GM21447 (cell line): Measurements from ENCODE around the gene PLPP3.

Source experiments
- ATAC-seq: cut with Tn5 transposase; IDR thresholded peaks from one replicate; pipeline ENCODE4 v1.9.1; 2021; ENCODE audit not compliant: unreplicated experiment

The PLPP3 gene

DNA sequence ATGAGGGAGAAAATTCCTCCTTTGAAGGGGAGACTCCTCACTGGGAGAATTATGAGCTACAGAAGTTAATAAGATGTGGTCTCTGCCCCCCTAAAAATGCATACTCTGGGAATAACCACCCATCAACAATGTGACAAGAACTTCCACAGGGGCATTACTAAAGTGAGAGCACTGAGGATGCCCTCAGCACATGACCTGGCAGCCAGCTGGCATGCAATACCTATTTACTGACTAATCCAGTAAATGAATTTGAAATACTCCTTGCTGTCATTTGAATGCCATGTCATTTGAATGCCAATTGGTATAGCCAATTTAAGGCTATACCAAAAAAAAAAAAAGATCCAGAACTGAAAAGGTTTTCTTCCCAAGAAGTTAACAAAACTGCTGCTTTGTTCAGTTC, 30.8 kb downstream of the PLPP3 start:
- no peak for ATAC-seq

DNA sequence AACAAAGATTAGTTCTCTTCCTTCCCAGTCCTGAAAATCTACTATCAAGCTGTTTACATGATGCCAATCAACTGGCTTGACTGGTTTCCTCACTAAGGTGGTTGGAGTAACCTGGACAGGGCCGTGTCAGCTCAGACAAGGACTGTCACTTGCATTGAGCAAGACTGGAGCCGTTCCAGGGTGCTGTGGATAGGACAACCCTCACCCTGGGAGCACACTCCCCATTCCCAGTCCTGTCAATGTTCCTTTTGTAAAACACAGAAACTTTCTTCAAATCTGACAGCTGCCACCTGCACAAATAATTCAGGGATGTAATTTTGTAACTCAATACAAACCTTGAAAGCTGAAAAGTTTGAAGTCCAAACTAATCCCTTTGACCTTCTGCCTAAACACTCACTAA, 31.4 kb downstream of the PLPP3 start:
- no peak for ATAC-seq

DNA sequence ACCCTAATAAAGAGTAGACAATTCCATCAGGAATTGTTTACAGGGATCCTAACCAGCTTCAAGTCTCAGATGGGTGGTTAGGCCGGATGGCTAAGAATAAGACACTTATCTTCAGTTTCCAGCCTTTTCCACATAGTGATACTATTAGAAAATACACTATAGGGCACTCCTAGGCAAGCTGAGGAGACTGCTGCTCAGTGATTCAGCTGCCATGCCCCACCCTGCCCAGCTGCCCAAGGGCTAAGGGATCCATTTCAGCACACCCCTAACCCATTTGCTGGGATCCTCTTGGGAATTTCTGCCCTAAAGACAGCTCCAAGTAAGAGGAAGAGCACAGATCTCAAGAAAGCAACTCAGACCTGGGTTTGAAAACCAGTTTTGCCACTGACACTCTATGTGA, 31.9 kb downstream of the PLPP3 start:
- ATAC-seq = no peak

DNA sequence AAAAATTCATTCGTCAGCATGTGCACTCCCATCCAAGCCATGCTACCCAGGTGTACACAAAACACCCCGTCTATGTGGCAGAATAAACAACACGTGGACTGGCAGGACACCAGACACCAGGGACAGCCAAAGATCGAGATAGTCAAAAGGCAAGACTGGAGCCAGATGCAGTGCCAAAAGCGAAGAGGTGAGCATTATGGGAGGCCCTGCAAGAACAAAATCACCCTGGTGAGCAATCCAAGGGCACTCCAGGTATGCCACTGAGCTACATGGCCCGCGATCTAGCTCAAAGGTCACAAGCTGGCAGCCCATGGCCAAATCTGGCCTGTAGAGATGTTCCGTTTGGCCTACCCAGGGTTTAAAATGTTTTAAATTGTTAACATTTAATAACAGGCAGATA, 33.7 kb downstream of the PLPP3 start:
- no peak for ATAC-seq

DNA sequence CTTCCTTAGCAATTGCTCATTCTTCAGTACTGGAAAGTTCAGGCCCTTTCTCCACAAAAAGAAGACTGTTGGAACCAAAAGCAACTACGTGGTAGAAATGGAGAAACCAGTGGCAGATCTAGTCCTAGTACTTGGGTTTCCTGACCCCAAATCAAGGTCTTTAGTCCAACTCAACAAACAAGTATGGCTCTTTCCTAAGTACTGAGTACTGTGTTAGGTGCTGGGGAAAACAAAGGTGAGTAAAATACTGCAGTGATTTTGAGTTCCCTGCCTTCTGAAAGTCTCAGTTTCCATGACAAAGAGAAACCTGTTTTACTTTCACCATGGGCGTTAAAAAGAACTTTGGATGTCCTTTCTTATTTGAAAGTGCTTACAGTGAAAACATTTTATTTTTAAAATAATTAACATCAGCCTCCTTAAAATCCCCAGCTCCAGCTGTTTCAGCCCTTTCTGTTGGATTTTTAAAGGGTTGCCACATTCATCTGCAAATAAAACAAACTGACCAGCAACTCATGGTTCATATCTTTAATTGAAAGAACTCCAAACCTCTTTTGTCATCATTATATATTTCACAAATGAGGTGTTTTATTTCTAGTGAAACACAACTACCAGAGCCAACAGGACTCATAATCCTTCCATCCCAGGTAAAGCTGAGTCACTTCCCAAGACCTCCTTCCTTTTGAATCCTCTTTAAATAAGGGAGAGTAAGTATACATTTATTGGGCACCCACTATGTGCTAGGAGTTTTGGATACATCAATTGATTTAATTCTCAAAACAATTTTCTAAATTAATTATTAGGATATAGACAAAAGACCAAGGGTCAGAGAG, 35.4 kb downstream of the PLPP3 start:
- no peak for ATAC-seq

DNA sequence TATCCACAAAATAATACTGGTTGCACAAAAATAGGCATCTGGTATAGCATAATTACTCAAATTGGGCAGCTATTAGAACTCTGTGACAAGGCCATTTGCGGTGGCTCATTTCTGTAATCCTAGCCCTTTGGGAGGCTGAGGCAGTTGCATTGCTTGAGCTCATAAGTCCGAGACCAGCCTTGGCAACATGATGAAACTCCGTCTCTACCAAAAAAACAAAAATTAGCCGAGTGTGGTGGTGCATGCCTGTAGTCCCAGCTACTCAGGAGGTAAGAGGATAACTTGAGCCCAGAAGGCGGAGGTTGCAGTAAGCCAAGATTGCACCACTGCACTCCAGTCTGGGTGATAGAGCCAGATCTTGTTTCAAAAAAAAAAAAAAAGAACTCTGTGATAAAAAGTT, 36.7 kb downstream of the PLPP3 start:
- no peak for ATAC-seq

DNA sequence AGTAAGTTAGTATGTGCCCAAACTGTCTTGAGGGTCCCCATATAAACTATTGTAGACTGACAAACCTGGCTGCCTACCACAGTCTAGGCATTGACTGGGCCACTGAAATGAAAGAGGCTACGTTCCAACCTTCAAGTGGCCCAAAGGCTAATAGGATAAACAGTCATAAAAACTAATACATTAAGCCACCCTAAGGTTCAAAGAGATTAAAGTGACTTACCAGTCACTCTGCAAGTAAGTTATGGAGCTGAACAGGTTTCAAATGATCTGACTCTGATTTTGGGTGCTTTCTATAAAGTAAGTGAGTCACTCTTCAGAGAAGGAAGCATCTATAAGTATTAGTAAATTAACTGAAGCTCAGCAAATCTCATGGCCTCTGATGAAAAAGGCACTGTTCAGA, 38.0 kb downstream of the PLPP3 start:
- ATAC-seq = no peak

DNA sequence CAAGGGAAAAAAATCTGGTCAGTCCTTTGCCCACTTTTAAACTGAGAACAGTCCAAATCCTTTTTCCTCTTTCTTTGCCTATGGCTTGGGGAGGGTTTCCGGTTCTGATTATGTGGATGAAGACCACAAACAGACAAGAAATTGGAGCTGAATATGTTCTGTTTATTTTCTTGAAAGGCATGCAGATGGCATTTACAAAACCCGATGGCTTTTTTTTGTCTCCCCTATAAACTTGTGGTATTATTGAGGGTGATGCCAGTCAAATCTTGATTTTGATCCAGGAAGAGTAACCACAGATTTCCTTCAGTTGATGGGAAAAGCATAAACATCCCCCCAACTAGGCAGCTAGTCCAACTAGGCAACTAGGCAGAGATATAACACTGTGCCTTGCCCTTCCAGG, 38.9 kb downstream of the PLPP3 start:
- no peak for ATAC-seq

DNA sequence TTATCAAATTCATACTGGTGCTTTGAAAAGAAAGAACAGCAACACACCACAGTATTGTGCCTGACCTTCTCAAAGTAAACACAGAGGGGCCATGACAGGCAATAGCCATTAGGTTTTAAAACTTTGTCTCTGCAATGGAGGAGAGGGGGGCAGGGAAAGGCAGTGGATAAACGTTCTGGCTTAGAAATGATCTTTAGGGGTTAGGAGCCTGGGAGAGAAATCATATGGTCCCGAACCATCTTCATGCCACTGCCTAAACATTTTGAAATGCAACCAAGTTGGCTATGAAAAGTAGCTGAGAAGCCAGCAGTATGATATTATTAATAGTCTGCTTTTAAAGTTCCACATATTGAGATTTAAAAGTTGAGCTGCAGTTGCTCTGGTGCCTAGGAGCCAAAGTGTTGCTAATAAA, 39.8 kb downstream of the PLPP3 start:
- no peak for ATAC-seq

DNA sequence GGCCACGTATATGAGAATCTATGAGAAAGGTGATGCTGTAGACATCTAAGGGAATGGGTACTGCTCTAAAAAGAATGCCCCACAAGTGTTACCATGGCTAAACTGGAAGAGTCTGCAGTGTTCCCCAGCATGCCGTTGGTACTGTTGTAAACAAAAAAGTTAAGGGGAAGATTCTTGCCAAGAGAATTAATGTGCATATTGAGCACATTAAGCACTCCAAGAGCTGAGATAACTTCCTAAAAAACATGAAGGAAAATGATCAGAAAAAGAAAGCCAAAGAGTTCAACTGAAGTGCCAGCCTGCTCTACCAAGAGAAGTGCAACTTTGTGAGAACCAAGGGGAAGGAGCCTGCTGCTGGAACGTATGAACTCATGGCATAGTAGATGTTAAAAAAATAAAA, 40.8 kb downstream of the PLPP3 start:
- ATAC-seq = no peak

DNA sequence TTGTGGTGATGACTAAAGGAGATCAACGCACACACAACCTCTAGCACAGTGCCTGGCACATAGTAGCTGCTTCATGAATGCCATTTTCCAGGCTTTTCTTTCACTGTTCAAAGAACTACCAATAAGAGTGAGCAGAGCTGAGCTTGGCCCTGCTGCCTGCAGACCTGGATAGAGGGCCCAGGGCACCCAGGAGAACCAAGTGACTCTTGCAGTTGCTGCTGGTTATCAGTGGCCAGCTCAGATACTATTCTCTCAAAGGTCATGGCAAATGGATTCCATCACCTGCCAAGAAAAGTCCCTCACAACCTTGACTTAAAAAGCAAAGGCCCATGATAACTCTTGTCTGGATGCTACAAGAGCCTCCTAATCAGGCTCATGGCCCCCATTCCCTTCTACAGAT, 41.7 kb downstream of the PLPP3 start:
- no peak for ATAC-seq

DNA sequence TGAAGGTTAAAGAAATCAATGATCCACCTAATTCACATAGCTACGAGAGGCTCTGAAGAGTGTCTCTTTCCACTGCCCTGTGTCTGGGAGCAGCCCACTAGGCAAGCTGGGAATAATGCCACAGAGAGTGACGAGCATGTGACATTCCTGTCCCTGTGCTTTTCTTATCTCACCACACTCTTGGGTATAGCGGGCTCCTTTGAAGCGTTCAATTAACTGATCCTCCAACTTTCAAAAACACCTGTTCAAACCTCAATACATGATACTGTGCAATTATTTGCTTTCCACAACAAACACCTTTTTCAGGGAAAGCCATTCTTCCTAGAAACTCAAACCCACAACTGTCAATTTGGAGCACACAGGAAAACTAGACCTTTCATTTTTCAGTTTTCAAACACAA, 43.4 kb downstream of the PLPP3 start:
- ATAC-seq = no peak

DNA sequence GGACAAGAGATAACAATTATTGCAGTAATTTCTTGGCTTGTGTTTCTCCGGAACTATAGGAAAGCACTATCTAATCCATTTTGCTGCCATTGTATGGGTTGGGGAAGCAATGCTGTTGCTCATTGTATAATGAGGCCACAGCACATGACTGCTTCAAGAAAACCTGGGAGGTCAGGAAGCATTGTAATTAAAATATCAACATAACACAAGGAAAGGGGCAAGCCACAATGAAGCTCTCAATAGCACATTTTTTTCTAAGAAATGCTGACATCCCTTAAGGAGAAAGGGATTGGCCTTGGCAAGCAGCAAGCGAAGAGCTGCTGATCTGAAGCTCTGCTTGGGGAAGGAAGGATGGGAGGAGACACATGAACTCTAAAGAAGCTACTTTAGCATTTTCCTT, 44.0 kb downstream of the PLPP3 start:
- ATAC-seq = no peak

DNA sequence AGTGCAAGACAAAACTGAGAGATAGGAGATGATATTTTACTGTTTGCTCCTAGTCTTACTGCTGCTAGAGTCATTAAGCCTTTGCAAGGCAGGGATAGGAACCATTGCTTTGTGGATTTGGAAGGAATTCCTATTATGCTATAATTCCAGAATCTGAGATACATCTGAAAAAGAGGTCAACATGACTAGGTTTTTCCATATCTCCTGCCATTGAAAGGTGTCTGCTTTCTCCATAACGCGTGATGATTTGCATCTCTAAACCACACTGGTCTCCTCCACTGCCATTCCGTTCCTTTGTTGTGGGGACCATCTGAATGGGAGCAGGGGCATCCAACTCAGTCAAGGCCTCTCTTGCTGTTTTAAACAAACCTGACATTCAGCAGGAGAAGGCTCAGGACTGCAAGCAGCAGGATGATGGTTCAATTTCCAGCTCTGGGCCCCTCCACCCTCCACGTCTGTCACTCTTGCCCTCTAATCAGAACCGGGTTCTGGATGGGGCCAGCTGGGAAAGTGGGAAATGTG, 45.2 kb downstream of the PLPP3 start:
- no peak for ATAC-seq

DNA sequence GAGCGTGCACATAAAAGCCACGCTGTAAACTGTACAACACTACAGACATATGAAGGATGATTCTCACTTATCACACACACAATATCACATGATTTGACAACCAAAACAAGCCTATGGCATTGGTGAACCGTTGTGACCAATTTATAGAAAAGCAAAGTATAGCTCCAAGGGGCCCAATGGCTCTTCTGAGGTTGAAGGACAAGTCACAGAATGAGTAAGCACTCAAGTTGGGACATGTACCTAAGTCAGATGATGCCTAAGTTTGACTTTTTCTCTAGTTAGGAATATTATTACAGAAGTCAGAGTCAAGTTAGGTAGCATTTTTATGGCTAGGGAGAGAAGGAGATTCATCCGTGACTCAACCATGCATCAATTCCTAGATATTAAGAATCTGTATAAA, 45.7 kb downstream of the PLPP3 start:
- no peak for ATAC-seq

DNA sequence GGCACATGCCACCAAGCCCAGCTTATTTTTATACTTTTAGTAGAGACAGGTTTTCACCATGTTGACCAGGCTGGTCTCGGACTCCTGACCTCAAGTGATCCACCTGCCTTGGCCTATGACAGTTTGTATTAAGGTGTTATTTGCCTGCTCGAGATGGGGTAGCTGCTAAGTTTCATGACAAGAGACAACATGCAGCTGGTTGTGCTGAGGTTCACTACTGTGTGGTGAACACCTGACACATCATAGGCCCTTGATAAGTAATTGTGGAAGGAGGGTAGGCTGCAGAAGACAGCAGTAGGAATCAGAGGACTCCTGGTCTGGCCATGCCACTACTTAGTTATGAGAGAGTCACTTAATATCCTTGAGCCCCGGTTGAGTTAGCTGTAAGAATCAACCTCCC, 46.2 kb downstream of the PLPP3 start:
- no peak for ATAC-seq

DNA sequence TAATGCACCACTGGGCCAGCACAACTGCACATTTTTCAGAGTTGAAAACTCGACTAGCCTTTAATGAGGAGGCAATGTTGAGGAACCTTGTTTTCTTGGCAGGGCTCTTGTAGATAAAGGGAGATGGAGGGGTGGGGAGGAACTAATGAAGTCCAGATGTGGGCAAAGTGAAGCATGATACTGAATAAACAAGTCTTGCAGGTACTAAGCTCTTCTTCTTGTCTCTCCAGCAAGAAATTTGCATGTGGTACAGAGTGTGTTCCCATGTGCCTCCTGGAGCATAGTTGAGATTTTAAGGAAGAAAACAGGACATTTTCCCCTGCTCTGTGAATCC, 47.0 kb downstream of the PLPP3 start:
- no peak for ATAC-seq

DNA sequence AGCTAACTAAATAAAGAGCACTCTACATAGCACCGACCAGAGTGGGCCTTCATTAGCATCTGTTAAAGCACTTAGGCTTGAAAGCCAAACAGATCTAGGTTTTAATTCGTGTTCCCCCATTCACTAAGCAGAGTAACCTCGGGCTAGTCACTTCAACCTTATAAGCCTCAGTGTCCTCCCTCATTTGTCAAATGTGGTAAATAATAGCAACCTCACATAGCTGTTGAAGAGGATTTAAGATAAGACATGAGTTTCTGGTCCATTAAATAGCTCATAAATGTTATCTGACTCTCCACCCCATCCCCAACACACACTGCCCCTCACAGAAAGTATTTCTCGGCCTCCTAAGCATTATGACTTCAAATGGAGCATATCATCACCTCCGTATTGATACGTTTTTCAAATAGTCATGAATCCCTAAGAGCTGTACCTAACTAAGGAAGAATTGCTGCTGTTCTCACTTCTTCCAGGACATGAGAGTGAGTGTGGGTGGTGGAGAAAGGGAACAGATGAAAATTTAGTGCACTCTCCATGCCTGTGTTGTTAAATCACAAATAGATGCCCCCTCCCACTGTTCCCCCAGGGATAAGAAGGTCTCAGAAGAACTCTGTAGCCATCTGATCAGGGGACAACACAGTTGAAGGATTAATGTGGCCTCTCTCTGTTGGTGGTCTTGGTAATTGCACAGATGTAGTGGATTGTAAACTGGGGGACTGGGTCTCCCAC, 47.6 kb downstream of the PLPP3 start:
- ATAC-seq = no peak

DNA sequence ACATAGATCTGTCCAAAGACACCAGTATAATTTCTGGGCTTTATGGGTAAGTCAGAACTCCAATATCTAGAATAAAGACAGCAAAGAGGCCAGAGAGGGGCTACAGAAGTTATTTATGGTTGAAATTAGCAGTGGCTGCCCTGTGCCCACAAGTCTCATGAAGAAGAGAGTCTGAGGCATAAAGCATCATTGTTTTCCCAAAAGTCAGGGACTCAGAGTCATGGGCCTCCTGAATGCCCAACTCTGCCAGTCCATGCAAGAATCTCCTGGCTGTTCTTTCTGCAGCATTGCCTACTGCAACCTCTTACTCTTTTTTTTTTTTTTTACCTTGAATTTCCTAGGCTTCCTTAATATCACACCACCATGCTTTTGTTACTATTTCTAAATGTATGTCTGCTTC, 49.6 kb downstream of the PLPP3 start:
- no peak for ATAC-seq

DNA sequence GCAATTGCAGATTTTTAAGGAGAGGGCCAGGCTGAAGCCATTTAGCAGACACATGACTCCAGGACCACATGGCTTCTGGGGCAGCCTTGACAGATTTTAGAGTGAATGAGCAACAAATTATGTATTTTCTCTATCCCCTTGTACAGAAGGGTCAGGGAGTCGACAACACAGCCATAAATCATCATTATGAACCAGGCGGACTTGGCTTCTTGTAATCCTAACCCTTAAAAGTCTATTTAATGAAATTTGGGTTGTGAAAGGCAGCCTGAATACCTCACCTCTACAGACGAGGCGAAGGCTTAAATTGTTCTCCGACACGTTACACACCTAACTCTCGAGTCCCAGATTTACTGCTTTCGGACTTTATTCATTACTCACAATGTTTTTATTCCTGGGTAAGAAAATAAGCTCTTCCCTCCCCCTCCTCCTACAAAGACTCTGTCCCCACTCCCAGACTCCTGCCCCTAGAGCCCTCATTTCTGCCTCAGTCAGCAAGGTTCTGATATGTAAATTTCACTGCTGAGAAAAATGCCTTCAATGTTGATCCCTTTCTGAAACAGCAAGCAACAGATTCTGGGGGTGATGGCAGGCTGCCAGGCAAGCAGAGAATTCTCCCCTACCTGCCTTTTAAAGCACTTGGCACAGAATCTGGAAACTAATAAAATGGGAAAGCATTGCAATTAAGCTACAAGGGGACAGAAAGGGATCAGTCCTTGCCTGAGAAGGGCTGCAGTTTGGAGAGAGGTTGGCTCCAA, 51.6 kb downstream of the PLPP3 start:
- no peak for ATAC-seq

DNA sequence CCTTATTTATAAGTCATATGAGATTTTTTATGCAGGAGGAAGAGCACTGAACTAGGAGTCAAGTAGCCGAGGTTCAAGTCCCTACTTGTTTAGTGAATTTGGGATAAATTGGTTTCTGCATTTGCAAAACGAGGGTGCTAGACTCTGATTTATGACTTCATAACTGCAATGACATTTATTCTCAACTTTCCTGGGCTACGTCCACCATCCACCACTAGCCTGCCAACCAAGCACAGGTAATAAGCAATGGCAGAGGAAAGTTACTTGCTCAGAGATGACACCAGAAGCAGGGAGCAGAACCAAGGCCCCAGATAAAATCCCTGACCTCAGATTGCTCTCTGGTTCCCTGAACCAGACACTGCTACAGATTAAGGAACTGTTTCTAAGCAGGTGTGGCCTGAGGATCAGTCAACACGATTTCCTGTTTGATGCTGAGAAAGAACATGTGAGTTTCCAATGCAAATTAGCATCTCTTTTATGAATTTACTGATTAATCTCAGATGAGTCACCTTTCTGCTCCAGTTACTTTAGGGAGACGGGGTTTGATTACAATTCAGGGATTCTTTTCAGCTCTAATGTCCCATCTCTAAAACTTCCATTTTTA, 52.7 kb downstream of the PLPP3 start:
- peak; percentile 70 for ATAC-seq
